GM19372 (cell line): ENCODE results near the gene CCRL2.
"Not testable (repeated sequence)": the region's sequence is repeated elsewhere in the genome, so short reads cannot be mapped to it uniquely, and the experiment has no call there.

ENCODE experiments used
- ATAC-seq: cut with Tn5 transposase; IDR thresholded peaks from one replicate; pipeline ENCODE4 v1.9.1; 2021; ENCODE audit warnings: mild to moderate bottlenecking, low read depth, moderate library complexity; ENCODE audit not compliant: unreplicated experiment

The CCRL2 gene

DNA sequence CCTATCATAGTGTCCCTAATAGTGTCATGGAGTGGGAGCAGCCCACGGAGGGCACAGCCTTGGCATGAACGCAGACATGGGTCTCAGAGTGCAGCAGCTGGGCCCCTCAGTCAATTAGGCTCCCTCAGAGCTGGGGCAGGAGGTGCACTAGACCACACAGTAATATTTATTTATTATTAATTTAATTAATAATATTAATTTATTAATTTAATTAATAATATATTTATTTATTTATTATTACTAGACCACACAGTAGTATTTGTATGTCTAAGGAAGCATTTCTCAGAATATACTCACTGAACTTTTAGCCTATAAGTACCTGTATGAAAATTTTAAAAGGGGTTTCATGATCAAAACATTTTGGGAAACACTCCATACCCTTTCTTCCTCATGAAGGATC, 5.5 kb upstream of the CCRL2 start:
- no peak for ATAC-seq

DNA sequence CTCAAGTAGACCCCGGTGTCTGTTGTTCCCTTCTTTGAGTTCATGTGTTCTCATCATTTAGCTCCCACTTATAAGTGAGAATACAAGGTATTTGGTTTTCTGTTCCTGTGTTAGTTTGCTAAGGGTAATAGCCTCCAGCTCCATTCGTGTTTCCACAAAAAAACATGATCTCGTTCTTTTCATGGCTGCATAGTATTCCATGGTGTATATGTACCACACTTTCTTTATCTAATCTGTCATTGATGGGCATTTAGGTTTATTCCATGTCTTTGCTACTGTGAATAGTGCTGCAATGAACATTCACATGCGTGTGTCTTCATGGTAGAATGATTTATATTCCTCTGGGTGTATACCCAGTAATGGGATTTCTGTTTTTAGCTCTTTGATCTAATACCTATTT, 4.2 kb upstream of the CCRL2 start:
- ATAC-seq: not testable (repeated sequence)

DNA sequence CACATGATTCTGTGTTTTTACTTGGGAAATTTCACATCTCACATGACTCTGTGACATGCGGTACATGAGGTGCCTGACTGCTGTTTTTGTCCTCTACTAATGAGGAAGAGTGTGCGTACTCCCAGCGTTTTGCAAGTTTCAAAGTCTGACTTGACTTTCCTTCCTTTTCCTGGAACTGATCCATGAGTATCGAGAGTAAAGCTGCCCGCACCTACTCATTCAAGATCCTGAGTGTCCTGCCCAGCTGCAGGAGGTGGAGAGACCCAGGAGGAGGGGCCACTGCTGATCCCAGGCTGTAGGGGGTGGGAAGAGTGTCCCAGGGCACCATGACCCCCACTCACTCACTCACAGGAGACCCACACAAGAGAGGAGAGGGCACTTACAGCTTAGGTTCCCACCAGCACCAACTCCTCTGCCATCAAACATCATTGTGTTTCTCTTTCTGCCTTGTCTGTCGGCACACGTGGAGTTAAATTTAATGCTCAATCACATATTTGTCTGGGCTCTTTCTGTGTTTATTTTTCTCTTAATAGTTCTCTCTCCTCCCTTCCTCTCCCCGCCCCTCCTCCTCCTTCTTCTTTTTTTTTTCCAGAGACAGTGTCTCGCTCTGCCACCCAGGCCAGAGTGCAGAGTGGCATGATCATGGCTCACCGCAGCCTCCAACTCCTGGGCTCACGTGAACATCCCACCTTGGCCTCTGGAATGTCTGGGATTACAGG, 1.6 kb upstream of the CCRL2 start:
- ATAC-seq: no peak

GRCh38 chr3:46406443-46406787, 644 bp upstream of the CCRL2 start:
- no peak for ATAC-seq

DNA sequence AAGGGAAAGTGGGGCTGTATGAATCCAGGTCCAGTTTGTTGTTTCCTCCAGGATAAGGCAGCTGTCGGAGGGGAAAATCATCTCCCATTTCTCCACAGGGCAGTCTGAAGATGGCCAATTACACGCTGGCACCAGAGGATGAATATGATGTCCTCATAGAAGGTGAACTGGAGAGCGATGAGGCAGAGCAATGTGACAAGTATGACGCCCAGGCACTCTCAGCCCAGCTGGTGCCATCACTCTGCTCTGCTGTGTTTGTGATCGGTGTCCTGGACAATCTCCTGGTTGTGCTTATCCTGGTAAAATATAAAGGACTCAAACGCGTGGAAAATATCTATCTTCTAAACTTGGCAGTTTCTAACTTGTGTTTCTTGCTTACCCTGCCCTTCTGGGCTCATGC, 911 bp downstream of the CCRL2 start:
- ATAC-seq: no peak

DNA sequence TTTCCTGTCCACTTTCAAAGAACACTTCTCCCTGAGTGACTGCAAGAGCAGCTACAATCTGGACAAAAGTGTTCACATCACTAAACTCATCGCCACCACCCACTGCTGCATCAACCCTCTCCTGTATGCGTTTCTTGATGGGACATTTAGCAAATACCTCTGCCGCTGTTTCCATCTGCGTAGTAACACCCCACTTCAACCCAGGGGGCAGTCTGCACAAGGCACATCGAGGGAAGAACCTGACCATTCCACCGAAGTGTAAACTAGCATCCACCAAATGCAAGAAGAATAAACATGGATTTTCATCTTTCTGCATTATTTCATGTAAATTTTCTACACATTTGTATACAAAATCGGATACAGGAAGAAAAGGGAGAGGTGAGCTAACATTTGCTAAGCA, 1.8 kb downstream of the CCRL2 start:
- ATAC-seq: no peak

DNA sequence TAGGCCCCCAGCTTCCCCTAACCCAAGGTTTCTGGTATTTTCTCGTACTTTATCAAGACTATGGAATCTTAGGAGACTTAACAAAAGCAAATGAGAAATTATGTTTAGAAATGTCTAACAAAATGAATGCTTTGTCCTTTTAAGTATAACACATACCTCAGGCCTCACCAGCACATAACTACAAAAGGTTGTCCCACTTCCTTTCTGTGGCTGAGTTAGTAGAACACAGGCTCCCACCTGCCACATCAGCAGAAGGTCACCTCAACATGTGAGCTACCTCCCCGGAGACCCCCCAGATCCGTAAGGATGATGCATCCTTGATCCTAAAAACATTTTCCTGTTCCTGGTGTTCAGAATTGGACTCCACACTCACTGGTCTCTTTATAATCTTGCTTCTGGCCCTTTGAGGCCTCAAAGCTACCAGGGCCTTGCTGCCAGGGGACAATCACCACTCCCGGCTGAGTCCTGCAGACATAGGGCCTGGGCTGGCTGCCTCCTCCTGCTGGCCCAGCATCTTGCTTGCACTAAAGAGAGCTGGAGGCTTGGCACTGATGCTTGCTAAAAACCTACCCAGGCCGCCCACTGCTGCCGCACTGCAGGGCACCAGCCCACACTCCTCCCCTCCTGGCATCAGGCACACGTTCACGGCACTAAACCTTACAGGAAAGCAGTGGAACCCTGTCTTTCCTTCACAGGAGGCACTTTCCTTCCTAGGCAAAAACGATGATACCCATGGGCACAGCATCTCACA, 2.9 kb downstream of the CCRL2 start:
- no peak for ATAC-seq

GRCh38 chr3:46410669-46411068, 3.6 kb downstream of the CCRL2 start:
- ATAC-seq: no peak

GRCh38 chr3:46411271-46411670, 4.2 kb downstream of the CCRL2 start:
- ATAC-seq: no peak

GRCh38 chr3:46412786-46413298, 5.8 kb downstream of the CCRL2 start:
- no peak for ATAC-seq

DNA sequence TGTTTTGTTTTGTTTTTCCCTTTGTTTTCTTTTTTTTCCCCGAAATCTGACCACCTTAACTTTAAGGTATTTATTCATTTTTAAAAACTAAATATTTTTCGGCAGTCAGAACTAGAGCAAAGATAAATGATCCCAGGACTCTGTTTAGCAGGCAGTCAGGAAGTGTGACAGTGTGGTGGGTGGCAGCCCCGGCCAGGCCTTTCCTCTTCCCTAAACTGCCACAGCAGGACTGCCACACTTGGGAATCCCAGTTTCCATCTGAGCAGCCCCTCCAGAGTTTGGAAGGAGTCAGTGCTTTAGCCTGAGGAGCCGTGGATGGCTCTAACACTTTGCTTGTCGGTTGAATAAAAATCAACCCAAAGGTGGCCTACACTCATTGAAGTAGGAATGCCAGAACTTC, 6.9 kb downstream of the CCRL2 start:
- no peak for ATAC-seq

- no peak for ATAC-seq
Measured at GRCh38 chr3:46414739-46415138, 7.7 kb downstream of the CCRL2 start.

GRCh38 chr3:46416125-46416810, 9.2 kb downstream of the CCRL2 start:
- no peak for ATAC-seq

- ATAC-seq: no peak
Measured at GRCh38 chr3:46416811-46417510, 9.9 kb downstream of the CCRL2 start.

- ATAC-seq: no peak
Measured at GRCh38 chr3:46417841-46418611, 11.0 kb downstream of the CCRL2 start.

- no peak for ATAC-seq
Measured at GRCh38 chr3:46419816-46420215, 12.8 kb downstream of the CCRL2 start.

DNA sequence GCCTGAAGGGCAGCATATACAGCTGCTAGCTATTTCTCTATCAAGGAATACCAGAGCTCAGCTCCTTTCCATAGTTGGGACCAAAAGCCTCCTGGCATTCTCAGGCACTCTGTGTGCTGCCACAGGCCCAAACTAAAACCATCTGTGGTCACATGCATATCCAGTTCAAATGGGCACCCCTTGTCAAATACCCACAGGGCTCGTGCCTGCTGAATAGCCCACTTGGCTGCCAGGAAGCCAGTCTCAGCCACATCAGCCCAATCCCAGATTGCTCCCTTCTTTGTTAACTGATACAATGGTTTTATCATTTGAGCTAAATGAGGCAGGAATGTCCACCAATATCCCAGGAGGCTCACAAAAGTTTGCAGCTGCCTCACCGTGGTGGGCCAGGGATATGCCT, 13.9 kb downstream of the CCRL2 start:
- ATAC-seq: no peak

DNA sequence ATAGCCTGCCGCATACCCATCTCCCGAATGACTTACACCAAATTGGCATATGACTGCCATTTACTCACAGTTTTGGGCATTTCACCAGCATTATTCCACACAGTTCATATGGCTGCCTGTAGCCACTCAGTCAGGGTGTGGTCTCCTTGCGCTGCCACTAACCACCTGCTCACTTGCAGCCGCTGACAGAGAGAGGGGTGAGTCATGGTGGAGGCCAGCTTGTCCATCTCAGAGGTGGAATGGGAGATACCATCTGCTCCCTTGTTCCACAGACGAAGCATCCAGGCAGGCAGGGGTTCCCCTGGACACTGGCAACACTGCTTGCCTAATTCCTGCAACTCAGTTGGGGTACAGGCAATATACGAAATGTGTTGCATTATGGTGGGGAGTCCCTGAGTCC, 15.6 kb downstream of the CCRL2 start:
- no peak for ATAC-seq

DNA sequence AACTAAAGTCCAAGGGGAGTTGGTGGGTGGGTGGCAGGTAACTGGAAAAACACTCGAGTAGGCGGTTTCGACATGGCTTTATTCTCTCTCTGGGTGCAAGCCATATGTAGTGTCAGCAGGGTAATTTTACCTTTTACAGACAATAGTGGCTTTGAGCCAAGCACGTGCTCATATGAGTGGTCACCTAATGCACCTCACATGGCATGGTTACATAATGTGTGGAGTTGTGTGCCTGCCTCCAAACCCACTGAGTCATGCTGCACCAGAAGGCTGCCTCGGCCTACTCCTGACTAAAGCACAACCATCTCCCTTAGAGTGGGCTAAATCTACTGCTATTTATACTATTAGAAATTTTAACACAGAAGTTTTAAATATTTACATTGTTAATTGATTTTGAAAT, 16.5 kb downstream of the CCRL2 start:
- no peak for ATAC-seq

DNA sequence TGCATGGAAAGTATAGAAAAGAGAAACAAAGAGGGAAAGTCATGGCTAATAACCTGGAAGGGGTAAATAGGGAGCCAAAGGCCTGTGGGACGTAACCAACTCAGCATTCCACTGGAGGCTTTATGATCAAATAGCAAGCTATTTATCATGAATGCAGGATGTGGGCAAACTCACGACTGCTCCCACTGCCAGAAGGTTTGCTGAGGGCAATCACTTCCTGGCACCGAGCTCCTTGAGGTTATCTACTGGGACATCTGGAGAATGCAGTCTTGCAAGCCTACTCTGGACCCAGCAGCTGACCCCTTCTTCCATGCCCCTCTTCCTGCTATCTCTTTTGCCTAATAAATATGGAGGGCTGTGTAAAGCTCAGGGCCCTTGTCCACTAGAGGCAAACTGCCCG, 19.4 kb downstream of the CCRL2 start:
- not testable (repeated sequence) for ATAC-seq
